Measurements from ENCODE around the gene STOX2. TPM values are rescaled to one million over a fixed set of nuclear protein-coding genes. Genes with fewer than 3 reads are reported as not detected.

Gene STOX2
- polyA plus RNA-seq, 4 donors = 8.8 to 11.4 (median 10.0) TPM

DNA sequence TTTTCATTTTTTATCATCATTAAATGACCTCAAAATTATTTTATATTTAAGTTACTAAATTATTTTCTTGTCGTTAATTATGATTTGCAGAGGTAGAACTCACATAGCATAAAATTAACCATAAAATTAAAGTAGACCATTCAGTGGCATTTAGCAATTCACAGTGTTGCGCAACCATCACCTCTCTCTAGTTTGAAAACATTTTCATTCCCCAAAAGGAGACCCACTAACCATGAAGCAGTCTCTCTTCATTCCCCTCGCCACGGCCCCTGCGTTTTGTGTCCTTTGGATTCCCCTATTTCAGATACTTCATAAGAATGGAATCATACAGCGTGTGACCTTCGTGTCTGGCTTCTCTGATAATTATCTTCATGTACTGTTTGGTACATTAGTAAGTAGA lies 157.7 kb downstream of the STOX2 start:
- no peak for DNase-seq (ENCODE audit: low read depth in 4 of 4, low spot score in 3 of 4)

DNA sequence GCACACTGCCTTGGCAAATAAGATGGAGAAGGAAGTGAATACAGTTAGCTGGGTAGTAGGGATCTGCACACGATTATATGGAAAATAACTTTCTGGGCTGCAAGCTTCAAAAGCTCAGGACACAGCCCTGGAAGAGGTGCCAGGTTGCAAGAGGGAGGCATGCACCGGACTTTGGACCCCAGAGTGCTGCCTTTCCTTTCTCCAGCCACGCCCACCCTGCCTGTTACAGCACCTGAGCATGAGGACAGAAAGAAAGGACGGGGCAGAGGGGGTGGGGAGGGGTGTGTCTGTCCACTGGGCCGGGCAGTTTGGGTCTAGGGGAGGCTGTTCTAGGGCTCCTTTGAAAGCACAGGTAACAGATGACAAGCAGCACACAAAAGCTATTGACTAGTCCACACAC lies 159.8 kb downstream of the STOX2 start:
- DNase-seq (ENCODE audit: low read depth in 4 of 4, low spot score in 3 of 4) = no peak

DNA sequence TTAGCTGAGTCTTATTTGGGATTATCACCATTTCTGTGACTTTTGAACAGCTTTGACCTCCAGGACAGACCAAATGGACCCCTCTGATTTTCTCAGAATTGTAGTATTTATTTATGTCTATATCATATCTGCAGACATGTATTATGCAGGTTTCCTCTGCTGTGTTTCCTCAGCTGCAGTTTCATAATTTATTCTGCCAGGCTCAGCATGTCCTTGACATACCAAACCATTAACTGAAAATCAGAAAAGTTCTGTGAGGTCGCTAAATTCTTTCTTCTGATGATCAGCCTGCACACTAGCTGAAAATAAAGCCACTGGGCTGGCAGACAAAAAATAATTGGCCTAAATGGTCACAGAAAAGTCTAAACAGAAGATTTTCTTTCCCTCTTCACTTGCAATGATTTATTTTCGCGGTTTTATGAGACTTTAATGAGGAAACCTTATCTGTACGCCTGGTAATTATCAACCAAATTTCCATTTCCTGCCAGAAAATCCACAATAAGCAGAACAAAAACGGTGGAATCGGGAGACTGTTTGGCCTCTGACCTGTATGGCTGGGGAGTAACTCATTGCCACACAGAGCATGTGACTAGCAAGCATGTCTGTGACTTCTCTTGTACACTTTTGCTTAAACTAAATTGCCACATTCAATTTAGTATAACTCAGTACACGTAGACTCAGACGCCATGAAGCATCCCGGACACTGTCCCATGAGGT lies 161.6 kb downstream of the STOX2 start:
- peak in 1 of 4 donors; percentile 33 for DNase-seq (ENCODE audit: low read depth in 4 of 4, low spot score in 3 of 4)

DNA sequence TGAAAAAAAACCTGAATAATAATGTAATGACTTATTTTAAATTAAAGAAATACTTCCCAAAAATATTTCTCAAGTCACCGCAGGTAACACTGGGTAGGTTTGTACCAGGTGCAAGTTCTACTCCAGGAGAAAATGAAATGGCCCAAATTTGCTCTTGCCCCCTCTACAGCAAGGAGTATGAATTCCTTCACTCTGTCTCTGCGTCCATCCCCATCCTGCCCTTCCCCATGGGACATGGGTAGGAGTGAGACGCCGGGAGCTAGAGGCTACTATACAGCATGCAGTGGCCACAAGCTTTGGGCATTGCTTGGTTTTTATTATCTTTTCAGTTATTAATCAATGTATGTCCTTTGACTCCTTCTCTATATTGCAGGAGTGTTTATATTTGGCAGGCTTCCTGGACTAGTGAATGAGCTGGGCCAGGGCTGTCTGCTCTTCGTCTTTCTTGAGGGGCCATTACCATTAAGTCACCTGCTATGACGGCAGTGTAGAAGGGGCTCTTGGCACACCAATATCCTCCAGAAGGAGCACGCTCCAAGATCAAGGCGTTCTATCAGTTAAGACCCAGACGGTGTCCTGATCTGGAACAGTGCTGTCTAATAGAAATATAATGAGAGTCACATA lies 162.9 kb downstream of the STOX2 start:
- no peak for DNase-seq (ENCODE audit: low read depth in 4 of 4, low spot score in 3 of 4)

Other genes starting within 250 kb of the STOX2 start
- 10 to 100 TPM; 37.2 to 45.1 (median 44.8) TPM for gene RWDD4, start 246.1 kb upstream of the STOX2 start, polyA plus RNA-seq (ENCODE audit: insufficient read length in 4 of 4)
- gene TRAPPC11, start 246.0 kb upstream of the STOX2 start, polyA plus RNA-seq (ENCODE audit: insufficient read length in 4 of 4) = 10 to 100 TPM; 34.7 to 41.9 (median 39.1) TPM